ENCODE data around the gene NAA20. TPM values are rescaled to one million over a fixed set of nuclear protein-coding genes. Genes with fewer than 3 reads are reported as not detected.

The NAA20 gene
- total and polyA plus RNA-seq, 2 of the 13 experiments (the other 11 are each of a cell fraction or from before 2014, with no cell fraction given), result 81.9 to 82.8 TPM

DNA sequence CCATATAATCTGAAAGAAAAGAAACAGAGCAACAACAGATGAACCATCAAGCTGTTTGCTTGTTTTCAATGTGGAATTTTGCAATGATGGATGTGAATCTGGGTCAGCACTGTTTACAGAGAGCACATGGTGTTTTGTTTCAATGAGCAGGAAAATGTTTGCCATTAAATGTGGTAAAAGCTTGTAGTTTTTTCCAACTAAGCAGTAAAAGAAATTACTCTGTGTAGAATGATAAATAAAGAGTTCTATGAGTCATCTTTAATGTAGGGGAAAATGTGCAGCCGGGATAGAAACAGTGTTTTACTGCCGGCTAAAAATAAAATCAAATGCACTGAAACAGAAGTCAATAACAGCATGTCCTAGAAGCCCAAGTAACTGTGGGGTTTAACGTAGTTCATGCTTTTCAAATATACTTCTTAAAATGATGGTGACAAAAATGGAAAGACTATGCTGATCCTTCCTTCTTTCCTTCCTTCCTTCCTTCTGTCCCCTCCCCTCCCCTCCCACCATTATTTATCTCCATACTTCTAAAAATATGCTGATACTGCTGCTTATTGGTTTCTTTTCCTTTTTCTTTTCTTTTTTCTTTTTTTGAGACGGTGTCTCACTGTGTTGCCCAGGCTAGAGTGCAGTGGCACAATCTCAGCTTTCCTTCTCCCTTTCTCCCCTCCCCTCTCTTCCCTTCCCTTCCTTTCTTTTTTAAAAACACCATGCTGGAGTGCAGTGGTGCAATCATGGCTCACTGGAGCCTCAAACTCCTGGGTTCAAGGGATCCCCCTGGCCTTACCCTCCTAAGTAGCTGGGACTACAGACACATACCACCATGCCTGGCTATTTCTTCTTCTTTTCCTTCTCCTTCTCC, 6.3 kb upstream of the NAA20 start (continued):
- TF ChIP-seq ZNF83 (CRISPR knock-in tag; IDR thresholded peaks at IDR 0.05; ENCODE audit: borderline replicate concordance) (no peak), ZNF687 (CRISPR knock-in tag; IDR thresholded peaks at IDR 0.05) (no peak), MIER2 (CRISPR knock-in tag; IDR thresholded peaks at IDR 0.05) (no peak), HBP1 (CRISPR knock-in tag; IDR thresholded peaks at IDR 0.05; ENCODE audit: low read depth) (peak; percentile 95), ELF4 (CRISPR knock-in tag; IDR thresholded peaks at IDR 0.05; ENCODE audit: borderline replicate concordance) (peak; percentile 73; the same call in 1 of the 2 replicates), GATA4 (IDR thresholded peaks at IDR 0.05; ENCODE audit: borderline replicate concordance, low read depth) (peak; percentile 57; the same call in 1 of the 2 replicates), CEBPB (IDR thresholded peaks at IDR 0.05; ENCODE audit: borderline replicate concordance, low read depth, low read length) (peak; percentile 93), ZFP36L2 (CRISPR knock-in tag; IDR thresholded peaks at IDR 0.05) (no peak), IKZF5 (CRISPR knock-in tag; IDR thresholded peaks at IDR 0.05) (peak; percentile 63; the same call in 1 of the 2 replicates), TGIF2 (CRISPR knock-in tag; IDR thresholded peaks at IDR 0.05) (peak; percentile 83), YEATS2 (CRISPR knock-in tag; IDR thresholded peaks at IDR 0.05; ENCODE audit: borderline replicate concordance) (peak; percentile 19; the same call in 1 of the 2 replicates), ZNF230 (CRISPR knock-in tag; IDR thresholded peaks at IDR 0.05) (no peak), ISL2 (CRISPR knock-in tag; IDR thresholded peaks at IDR 0.05) (peak; percentile 36; the same call in 1 of the 2 replicates), KDM1A (CRISPR knock-in tag; IDR thresholded peaks at IDR 0.05) (peak; percentile 71; the same call in 1 of the 2 replicates), ZNF275 (CRISPR knock-in tag; IDR thresholded peaks at IDR 0.05; ENCODE audit: borderline replicate concordance) (no peak), ZNF329 (CRISPR knock-in tag; IDR thresholded peaks at IDR 0.05; ENCODE audit: low read depth) (no peak), ZNF331 (CRISPR knock-in tag; IDR thresholded peaks at IDR 0.05) (peak; percentile 97; the same call in 1 of the 2 replicates), DPF2 (CRISPR knock-in tag; IDR thresholded peaks at IDR 0.05; ENCODE audit: borderline replicate concordance, low read depth) (peak; percentile 85; the same call in 1 of the 2 replicates)
- TF ChIP-seq, protein P1, sequence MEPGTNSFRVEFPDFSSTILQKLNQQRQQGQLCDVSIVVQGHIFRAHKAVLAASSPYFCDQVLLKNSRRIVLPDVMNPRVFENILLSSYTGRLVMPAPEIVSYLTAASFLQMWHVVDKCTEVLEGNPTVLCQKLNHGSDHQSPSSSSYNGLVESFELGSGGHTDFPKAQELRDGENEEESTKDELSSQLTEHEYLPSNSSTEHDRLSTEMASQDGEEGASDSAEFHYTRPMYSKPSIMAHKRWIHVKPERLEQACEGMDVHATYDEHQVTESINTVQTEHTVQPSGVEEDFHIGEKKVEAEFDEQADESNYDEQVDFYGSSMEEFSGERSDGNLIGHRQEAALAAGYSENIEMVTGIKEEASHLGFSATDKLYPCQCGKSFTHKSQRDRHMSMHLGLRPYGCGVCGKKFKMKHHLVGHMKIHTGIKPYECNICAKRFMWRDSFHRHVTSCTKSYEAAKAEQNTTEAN (CRISPR knock-in tag; conservative IDR thresholded peaks at IDR 0.05), result peak; percentile 64
